C4-2B (cell line): Measurements from ENCODE around the gene CGB7.
A peak's percentile ranks its signal among the peaks of the same experiment; 100 is the strongest.
"Not testable (repeated sequence)": the region's sequence is repeated elsewhere in the genome, so short reads cannot be mapped to it uniquely, and the experiment has no call there.

ENCODE experiments used
- H3K27ac ChIP-seq: fragments of 450-650 bp; 2 replicates; pipeline ENCODE4 v1.5.1; 2017
- CTCF ChIP-seq: fragments of 450-650 bp; conservative IDR thresholded peaks from 2 replicates; pipeline ENCODE4 v1.5.1; 2017; ENCODE audit warnings: mild to moderate bottlenecking
- ZFX ChIP-seq: fragments of 450-650 bp; IDR thresholded peaks from 2 replicates; pipeline ENCODE4 v1.6.1; 2017

Gene CGB7

GRCh38 chr19:49020342-49020741 lies 37.2 kb downstream of the CGB7 start:
- H3K27ac ChIP-seq, result no peak overlapping the region
- TF ChIP-seq ZFX, result no peak

DNA sequence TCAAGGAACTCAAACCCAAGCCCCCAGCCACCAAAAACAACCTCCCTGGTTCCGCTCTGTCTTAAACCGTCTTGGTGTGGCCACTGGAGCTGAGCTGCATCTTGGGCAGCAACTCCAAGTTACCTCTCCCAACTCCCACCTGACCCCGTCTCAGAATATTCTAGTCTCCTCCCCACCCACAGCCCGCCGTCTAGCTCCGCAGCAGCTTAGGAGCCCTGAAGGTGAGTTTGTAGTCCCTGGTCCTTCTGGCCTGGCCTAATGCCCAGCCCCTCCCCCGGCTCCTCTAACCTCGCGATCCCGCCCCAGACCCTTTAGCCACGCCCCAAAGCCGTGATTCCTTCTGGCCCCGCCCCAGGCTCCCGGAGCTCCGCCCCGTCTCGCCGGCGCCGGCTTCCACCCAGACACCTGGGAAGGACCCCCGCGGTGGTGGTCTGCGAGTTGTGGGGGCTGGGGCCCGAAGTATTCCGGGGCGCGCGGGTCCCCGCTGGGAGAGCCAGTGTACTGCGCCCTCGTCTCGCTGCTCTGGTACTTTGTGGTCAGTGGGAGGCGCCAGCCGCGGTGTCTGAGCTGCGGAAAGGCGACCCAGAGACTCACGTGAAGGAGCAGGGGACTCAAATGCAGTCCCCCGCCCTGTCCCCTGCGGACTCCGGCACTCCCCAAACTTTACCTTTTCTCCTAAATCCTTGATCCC lies 38.2 kb downstream of the CGB7 start:
- H3K27ac ChIP-seq, result no peak overlapping the region
- TF ChIP-seq ZFX (no peak), CTCF (no peak)

DNA sequence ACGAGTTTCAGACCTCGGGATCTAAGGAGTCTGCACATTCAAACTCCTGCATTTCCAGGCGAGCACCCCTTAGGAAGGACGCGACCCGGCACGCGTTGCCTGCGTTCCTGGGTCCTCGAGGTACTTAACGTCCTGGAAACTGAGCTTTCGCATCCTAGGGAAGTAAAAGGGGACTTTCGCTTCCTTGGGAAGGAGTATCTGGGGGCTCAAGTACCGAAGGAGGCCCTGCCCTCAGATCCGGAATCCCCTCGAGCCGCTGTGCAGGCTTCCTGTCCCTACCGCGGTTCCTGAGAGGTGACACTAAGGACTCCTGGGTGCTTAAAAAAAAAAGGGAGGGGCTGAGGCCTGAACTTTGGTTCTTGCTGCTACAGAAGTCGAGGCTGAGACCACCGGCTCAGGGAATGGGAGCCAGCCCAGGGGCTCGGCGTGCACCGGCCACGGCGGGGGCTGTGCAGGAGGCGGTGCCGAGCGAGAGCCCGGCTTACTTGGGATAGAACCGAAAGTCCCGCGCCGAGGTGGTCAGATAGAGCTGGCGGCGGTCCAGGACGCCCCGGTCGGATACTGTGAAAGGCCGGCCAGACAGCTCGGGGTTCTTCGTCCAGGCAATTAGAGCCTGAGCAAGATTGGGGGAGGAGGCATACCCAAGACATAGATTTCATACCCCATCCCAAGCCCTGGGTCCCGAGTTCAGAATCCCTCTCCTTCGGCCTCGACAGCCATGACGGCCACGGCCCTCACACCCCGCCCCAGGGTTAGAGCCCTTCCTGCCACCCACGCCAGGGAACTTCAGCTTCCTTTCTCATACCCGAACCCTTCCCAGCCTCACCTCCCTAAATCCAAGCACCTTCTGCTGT lies 38.9 kb downstream of the CGB7 start:
- H3K27ac ChIP-seq, result not testable (repeated sequence)

- TF ChIP-seq CTCF (peak; percentile 52), ZFX (no peak)
- no peak overlapping the region for H3K27ac ChIP-seq
These were observed 39.7 kb downstream of the CGB7 start for GRCh38 chr19:49017666-49018351.

GRCh38 chr19:49017041-49017665 lies 40.4 kb downstream of the CGB7 start, which contains the start of gene LHB:
LHB (minus strand) TSS chr19:49017091; CDS start chr19:49017081, 10 bp downstream.
- no peak for TF ChIP-seq ZFX
- TF ChIP-seq CTCF, result no peak
- no peak within 1 kb of the TSS for H3K27ac ChIP-seq

DNA sequence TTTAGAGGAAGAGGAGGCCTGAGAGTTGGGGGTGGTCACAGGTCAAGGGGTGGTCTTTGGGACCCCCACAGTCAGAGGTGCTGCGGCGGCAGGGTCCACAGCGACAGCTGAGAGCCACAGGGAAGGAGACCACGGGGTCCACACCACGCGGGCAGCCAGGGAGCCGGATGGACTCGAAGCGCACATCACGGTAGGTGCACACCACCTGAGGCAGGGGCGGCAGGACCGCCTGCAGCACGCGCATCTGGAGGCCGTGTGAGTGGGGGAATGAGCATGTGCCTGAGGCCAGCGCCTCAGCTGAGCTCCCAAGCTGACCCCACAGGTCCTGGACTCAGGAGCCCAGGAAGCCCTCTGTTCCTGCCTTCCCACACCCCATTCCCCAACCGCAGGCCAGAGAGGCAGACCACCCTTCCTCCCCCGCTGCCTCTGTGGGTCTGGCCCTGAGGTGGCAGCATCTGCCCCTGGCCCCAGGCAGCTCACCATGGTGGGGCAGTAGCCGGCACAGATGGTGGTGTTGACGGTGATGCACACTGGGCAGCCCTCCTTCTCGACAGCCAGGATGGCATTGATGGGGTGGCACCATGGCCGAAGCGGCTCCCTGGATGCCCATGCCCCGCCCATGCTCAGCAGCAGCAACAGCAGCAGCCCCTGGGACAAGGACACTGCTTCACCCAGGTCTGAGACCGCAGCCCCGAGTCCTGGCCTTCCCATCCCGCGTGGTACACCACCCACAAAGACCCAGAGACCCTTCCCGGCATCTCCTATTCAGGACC lies 41.3 kb downstream of the CGB7 start:
- H3K27ac ChIP-seq, result no peak overlapping the region
- TF ChIP-seq CTCF (no peak), ZFX (no peak)

- no peak overlapping the region for H3K27ac ChIP-seq
- TF ChIP-seq ZFX (no peak), CTCF (no peak)
These were observed 42.7 kb downstream of the CGB7 start for GRCh38 chr19:49014870-49015255.
